DMS53 (cell line): Measurements from ENCODE around the gene DCLK2.

Experiments used
- DNase-seq: peaks from one replicate; lab custom pipeline; 2025; lab: John Stamatoyannopoulos, UW

DCLK2 gene

DNA sequence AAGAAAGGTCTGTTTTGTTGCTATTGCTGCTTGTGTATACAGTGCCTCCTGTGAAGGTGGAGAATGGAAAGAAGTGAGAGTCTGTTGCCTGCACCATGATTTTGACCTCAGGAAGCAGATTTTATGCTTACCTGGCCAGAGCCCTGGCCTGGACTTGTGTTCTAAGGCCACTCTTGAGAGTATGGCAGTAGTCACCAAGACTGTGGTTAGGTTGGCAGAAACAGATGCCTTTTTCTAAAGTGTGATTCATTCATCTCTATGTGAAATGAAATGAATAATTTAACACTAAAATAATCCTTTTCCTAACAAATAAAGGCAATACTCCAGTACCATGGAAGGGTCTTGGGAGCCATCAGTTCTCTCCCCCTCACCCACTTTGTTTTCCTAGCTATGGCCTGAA, 161.8 kb downstream of the DCLK2 start:
- DNase-seq = no peak

GRCh38 chr4:150242820-150243458, 164.7 kb downstream of the DCLK2 start:
- peak; percentile 51 for DNase-seq

- DNase-seq = no peak
Observed at GRCh38 chr4:150243932-150244331, 165.7 kb downstream of the DCLK2 start.

DNA sequence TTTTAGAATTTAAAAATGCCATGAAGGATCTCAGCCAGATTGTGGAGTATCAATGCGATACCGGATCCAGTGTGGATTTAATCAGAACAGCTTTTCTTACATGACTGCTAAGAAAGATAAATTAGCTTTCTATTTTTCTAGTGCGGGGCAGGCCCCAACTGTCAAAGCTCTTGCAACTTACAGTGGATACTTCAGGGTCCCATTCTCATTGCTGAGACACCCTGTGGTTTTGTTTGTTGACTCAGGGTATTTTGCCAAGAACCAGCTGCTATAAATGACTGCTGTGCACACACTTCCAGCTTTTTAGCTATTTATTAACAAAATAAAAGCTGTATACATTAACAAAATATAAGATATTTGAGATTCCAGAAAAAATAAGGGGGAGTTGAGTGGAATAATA, 166.4 kb downstream of the DCLK2 start:
- peak; percentile 45 for DNase-seq

DNA sequence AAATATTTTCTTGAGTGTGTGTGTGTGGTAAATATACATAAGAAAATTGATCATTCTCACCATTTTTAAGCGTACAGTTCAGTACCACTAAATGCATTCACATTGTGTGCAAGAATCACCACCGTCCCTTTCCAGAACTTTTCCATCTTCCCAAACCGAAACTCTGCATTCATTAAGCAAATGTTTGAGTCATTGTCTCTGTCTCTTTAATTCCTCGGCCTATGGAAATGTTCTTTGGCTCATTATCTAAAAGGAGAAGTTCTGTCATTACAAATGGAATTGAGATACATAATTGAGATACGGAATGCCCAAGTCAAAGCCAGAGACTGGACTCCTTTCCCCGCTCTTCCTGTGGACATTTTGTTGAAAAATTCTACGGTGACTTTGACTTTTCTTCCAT, 168.9 kb downstream of the DCLK2 start:
- no peak for DNase-seq

GRCh38 chr4:150248181-150248580, 169.9 kb downstream of the DCLK2 start:
- no peak for DNase-seq

DNA sequence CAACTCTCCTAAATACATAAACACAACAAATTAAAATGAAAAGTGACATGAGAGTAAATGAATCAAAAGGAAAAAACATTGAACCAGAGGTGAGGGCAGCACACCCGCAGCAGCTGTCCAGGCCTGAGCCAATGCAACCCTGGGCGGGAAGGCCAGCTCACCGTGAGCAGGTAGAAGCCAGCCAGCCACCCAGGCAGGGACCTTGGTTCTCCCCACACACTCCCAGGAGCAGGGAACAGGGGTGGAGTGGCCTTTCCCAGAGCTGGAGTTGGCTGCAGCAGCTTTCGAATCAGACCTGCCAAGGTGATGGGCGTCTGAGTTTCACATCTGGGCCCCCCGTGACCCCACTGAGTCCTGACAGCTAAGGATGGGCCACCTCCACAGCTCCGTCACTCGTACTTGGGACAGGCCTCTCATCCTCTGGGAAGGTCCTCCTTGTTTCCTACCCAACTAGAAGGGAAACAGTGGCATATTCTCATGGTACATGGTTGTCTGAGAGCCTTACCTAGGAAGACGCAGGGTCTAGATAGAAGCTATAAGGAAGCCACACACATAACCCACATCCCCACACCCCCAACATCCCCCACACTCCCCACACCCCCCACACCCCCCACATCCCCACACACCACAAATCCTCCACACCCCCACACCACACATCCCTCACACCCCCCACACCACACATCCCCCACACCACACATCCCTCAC, 172.2 kb downstream of the DCLK2 start:
- DNase-seq = peak; percentile 7

DNA sequence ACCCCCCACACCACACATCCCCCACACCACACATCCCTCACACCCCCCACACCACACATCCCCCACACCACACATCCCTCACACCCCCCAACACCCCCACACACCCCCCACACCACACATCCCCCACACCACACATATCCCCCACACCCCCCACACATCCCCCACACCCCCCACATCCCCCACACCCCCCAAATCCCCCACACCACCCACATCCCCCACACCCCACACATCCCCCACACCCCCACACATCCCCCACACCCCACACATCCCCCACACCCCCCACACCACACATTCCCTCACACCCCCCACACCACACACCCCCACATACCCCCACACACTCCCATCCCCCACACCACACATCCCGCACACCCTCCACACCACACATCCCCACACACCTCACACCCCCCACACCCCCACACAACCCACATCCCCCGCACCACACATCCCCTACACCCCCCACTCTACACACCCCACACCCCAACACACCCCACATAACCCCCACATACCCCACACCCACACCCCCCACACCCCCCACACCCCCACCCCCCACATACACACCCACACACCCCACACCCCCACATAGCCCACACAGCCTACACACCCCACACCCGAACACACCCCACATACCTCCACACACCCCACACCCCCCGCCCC, 172.9 kb downstream of the DCLK2 start:
- no peak for DNase-seq

- DNase-seq = peak; percentile 26
Observed at GRCh38 chr4:150251752-150252190, 173.5 kb downstream of the DCLK2 start.

DNA sequence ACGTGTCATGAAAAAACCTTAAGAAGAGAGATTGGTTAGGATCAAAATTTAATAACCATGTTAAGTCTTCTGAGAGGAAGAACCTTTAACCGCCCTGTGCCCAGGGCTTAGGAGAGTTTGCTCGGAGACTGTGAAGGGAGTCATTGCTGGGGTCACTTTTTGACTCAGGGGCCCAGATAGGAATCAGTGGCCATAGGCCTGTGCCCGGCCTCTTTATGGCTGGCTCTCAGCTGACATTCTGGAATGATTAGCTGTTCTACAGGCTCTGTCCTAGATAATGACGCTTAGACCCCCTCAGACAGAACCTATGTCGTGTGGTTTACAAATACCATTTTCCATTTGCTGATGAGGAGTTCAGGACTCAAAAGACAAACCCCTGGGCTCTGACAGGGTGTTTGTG, 174.1 kb downstream of the DCLK2 start:
- DNase-seq = no peak

DNA sequence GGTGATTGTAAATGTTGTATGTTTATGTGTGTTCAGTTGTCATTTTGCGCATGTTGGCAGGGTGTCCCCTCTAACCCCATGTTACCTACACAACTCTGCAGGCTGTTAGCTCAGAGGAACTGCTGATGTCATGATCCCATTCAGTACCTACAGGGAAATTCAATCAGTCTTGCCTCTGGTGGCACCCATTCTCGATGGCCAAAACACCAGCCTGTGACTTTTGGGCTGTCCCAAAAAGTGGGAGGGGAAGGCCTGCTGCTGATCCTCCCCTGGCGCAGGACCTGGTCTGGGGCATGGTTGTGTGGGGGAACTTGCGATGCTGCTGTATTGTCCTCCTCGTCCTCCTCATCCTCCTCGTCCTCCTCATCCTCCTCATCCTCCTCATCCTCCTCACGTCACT, 174.5 kb downstream of the DCLK2 start:
- no peak for DNase-seq

- DNase-seq = no peak
Observed at GRCh38 chr4:150253416-150253815, 175.2 kb downstream of the DCLK2 start.

DNA sequence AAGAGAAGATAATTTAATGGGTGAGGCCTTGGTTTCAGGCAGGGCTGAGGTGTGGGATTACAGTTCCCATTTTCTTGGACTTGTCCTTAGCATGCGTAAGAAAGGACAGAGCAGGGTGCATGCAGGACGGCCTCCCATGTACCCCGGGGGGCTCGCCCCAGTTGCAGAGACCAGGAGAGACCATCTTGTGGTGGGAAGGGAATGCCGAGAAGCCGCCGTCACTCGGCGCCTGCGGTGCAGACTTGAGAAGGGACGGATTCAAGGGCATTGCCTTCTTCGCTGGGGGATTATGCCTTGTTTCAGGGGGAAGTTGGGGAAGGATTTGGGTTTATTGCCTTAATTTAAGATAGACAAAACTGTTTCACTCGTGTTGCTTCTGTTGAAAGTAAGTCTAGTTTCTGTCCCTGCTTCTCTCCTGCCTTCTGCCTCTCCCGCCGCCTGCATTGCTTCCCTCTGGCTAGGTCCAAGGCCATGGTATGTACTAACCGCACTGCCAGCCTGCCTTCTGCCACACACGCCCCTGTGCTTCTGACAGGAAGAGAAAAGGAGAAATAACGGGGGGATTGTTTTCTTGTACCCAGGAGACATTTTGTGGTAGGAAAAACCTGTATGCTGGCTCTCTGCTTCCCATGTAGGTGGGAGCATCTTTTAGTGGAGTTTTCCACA, 175.9 kb downstream of the DCLK2 start:
- no peak for DNase-seq

DNA sequence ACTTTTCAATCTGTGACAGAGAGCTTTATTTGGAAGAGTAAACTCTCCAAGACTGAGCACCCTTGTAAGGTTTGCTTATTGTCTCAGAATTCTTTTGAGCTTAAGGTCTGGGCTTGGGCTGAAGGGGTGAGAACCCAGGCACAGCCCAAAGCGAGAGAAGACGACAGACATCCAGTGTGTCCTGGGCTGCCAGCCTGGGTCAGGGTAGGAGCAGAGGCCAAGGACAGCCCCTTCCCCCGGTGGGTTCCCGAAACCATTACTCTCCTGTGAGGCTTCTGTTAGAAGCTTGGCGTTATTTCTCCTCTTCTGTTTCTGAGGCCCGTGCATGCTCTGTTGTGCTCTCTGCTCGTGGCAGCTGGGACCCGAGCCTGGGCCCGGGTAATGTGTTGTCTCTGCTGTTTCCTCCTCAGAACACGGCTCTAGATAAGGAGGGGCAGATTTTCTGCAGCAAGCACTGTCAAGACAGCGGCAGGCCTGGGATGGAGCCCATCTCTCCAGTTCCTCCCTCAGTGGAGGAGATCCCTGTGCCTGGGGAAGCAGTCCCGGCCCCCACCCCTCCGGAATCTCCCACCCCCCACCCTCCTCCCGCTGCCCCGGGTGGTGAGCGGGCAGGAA, 177.5 kb downstream of the DCLK2 start:
- DNase-seq = no peak

- DNase-seq = no peak
Observed at GRCh38 chr4:150256225-150256620, 178.0 kb downstream of the DCLK2 start.

DNA sequence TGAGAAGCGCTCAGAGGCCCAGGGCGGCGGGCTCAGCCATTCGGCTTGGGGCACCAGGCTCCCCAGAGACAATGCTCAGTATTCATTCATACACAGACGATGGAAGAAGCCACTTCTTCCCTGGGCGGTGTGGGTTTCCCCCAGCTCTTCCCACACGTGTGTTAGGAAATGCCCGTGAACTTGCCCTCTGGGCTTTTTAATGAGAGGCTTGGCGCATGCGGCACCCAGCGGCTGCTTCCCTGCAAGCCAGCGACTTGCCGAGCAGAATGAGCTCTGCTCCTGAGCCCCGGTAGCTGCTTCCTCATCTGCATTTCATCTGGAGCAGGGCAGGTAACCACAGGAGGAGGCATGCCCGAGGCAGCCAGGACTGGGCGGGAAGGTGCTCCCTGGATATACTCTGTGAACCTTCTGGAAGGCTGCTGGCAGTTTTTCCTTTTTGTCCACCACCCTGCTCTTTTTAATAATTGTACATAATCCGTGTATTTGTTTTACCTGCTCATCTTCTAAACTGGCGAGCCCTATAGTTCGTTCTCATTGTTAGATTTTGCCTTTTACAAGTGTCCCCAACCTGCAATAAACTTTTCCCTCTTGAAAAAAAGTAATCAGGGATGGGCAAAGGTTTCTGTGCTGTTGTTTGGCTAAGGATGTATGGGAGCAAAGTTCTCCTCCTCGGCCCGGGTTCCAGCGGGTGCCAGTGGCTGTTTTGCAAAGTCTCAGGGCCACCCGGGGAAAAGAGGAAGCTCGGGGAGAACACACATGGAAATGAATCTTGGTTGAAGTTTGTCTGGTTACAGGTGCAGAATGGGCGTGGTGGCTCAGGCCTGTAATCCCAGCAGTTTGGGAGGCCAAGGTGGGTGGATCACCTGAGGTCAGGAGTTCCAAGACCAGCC, 178.8 kb downstream of the DCLK2 start:
- DNase-seq = no peak

DNA sequence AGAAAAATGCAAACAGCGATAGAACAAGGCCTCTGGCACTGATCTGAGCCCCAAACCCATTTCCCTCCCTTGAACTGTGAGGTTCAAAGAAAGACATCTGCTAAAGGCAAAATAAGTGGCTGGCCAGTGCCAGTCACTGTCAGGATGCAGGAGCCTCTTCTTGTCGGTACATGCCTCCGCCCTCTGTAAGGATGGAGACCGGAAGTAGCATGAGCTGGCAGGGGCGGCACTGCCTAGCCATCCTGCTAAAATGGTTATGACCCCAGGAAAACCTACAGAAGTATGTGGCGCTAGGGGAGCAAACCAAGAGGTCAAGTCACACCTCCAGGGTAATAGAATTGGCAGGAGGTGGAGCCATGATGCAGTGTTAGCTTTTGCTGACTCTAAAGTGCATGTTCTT, 180.3 kb downstream of the DCLK2 start:
- DNase-seq = no peak

DNA sequence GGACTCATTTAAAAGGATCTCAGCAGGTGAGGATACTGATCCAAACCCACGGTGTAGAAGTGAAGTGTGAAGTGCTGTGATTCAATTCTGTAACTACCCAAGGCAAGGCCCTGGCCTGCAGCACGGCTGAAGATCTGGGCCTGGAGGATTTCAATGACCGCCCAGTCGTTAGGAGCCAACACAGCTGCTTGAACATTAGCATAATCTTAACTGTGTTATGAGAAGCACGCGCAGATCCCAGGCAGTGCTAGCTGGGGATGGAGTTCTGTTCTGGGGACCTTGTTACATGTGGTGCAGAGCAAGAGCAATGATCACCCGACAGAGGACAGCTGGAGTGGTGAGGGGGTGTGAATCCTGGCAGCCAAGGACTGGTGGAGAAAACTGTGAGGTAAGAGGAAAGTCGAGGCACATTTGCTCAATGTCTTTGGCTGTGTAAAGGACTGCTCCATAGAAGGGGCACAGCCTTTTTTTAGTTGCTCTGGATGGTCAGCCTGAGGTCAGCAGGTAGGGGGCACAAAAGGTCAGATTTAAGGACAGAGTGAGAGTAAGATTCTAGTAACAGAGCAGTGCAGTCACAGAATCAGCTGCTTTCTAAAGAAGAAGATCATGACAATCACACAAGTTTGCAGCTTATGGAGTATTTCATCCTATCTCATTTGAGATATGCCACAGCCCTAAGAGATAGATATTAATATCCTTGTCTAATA, 181.8 kb downstream of the DCLK2 start:
- DNase-seq = no peak

DNA sequence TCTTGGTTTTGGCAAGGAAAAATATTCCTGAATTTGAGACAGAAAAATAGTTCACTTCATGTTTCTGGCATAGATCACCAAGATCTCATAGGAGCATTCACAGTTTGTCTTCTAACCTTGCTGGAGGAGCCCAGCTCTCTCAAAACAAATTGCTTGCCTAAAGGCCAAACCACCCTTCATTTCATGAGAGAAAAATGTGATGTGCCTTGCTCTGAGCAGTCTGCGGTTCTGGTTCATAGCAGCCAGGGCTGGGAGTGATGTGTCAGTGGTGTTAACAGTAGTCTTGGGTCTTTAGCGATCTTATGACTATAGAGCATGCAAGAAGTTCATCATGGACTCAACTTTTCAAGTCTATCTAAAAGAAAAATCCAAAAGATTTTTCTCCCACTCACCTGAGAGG, 183.3 kb downstream of the DCLK2 start:
- DNase-seq = no peak

DNA sequence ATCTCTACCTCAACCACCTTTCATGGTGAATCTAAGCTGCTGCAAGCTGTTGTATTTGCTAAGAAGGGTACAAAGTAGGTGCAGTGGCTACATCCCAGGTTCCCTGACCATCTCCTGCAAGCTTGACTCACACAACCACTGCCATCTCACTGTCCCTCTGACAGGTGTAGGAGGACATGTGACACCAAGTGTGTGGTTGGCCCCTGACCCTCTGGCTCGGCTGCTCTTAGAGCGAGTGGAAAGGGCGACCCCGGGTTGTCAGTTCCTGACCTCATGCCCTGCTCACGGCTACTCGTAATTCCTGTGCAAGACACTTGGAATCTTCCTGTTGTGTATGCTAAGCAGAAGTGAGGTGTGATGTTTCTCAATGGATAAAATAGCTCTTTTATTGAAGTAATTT, 184.4 kb downstream of the DCLK2 start:
- no peak for DNase-seq
